ENCODE measurements around the gene ADAMTS15.

DNA sequence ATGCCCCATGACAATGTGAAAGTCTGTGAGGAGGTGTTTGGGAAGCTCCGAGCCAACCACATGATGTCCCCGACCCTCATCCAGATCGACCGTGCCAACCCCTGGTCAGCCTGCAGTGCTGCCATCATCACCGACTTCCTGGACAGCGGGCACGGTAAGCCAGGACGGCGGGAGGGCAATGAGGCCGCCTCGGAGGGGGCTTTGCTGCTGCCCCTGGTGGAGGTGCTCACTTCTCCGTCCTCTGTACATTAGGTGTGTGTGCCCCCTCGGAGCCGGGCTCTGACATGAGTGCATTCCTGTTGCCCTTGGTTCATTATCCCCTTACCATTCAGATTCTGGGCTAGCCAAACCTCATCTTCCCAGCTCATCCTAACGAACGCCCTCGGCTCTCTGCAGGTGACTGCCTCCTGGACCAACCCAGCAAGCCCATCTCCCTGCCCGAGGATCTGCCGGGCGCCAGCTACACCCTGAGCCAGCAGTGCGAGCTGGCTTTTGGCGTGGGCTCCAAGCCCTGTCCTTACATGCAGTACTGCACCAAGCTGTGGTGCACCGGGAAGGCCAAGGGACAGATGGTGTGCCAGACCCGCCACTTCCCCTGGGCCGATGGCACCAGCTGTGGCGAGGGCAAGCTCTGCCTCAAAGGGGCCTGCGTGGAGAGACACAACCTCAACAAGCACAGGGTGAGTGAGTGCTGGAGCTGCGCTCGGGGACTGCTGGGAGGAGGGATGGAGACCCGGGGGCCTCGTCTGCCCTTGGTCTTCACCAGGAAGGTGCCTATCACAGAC lies 13.8 kb downstream of the ADAMTS15 start:
- TF ChIP-seq, protein P1, sequence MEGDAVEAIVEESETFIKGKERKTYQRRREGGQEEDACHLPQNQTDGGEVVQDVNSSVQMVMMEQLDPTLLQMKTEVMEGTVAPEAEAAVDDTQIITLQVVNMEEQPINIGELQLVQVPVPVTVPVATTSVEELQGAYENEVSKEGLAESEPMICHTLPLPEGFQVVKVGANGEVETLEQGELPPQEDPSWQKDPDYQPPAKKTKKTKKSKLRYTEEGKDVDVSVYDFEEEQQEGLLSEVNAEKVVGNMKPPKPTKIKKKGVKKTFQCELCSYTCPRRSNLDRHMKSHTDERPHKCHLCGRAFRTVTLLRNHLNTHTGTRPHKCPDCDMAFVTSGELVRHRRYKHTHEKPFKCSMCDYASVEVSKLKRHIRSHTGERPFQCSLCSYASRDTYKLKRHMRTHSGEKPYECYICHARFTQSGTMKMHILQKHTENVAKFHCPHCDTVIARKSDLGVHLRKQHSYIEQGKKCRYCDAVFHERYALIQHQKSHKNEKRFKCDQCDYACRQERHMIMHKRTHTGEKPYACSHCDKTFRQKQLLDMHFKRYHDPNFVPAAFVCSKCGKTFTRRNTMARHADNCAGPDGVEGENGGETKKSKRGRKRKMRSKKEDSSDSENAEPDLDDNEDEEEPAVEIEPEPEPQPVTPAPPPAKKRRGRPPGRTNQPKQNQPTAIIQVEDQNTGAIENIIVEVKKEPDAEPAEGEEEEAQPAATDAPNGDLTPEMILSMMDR (IDR thresholded peaks at IDR 0.05): no peak
- TF ChIP-seq POLR2A (IDR thresholded peaks at IDR 0.05): no peak
- no peak for TF ChIP-seq EP300 (IDR thresholded peaks at IDR 0.05)
